Neural progenitor cell (in vitro differentiated cells): ENCODE data around the gene CYGB.

ENCODE experiments used
- EZH2 ChIP-seq: fragments of 200-600 bp; sonication (generic); IDR thresholded peaks from 2 replicates; pipeline ENCODE4 v1.6.1; 2017; ENCODE audit warnings: antibody characterized with exemption, mild to moderate bottlenecking, moderate library complexity
- EZH2phosphoT487 ChIP-seq: fragments of 200-600 bp; sonication (generic); IDR thresholded peaks from 2 replicates; pipeline ENCODE4 v1.6.1; 2017; ENCODE audit warnings: antibody characterized with exemption
- TF ChIP-seq, protein P1 (sequence below): fragments of 200-600 bp; sonication (generic); IDR thresholded peaks from 2 replicates; pipeline ENCODE4 v1.5.1; 2017; ENCODE audit warnings: antibody characterized with exemption, mild to moderate bottlenecking

DNA sequence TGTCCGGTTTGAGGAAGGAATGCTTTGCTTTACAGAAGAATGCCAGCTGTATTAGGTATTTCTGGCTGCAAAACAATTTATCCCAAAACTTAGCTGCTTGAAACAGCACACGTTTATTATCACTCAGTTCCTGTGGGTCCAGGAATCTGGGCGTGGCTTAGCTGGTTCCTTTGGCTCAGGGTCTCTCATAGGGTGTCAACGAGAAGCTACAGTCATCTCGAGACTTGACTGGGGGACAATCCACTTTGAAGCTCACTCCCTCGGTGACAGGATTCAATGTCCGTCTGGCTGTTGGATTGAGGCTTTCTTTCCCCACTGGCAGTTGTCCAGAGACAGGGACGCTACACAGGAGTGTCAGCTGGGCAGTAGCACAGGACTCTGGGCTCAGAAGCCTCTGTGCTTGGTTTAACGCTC is 26.7 kb downstream of the CYGB start:
- TF ChIP-seq, protein P1, sequence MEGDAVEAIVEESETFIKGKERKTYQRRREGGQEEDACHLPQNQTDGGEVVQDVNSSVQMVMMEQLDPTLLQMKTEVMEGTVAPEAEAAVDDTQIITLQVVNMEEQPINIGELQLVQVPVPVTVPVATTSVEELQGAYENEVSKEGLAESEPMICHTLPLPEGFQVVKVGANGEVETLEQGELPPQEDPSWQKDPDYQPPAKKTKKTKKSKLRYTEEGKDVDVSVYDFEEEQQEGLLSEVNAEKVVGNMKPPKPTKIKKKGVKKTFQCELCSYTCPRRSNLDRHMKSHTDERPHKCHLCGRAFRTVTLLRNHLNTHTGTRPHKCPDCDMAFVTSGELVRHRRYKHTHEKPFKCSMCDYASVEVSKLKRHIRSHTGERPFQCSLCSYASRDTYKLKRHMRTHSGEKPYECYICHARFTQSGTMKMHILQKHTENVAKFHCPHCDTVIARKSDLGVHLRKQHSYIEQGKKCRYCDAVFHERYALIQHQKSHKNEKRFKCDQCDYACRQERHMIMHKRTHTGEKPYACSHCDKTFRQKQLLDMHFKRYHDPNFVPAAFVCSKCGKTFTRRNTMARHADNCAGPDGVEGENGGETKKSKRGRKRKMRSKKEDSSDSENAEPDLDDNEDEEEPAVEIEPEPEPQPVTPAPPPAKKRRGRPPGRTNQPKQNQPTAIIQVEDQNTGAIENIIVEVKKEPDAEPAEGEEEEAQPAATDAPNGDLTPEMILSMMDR, result no peak
- TF ChIP-seq EZH2 (no peak), EZH2phosphoT487 (no peak)
